HG02870 (cell line): Measurements from ENCODE around the gene SPTBN1.
"Not testable (repeated sequence)": the region's sequence is repeated elsewhere in the genome, so short reads cannot be mapped to it uniquely, and the experiment has no call there.

Source experiments
- ATAC-seq: cut with Tn5 transposase; IDR thresholded peaks from one replicate; pipeline ENCODE4 v1.9.1; 2021; ENCODE audit warnings: mild to moderate bottlenecking, moderate library complexity; ENCODE audit not compliant: unreplicated experiment

SPTBN1 gene

DNA sequence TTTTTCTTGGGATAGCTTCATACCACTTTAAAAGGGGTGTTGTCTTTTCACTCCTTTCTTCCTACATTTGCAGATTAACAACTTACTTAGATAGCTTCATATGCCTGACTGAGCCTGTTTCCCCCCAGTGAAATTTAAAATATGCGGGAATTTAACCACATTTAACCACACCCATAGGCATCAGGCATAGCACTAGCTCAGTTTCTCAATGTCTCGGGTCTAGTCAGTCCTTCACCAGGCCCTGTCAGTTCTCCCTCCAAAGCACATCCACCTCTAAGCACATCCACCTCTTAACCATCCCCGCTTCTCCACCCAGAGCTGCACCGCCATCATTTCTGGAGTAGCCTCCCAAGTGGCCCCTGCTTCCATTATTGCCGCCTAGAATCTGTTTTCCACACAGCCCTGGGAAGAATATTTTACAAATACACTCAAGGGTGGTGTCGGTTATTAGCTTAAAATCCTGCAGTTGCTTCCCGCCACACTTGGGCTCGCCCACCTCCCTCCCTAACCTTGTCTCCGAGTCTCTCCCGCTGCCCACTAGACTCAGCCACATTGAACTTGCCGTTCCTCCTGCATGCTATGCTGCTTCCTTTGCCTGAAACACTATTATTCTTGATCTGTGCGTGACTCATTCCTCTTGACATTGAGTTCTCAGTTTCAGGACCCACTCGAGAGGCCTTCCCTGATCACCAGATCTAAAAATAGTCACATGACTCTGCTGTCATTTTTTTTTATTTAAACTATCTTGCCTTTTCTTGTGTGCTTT lies 68.3 kb downstream of the SPTBN1 start:
- ATAC-seq, result peak; percentile 83

DNA sequence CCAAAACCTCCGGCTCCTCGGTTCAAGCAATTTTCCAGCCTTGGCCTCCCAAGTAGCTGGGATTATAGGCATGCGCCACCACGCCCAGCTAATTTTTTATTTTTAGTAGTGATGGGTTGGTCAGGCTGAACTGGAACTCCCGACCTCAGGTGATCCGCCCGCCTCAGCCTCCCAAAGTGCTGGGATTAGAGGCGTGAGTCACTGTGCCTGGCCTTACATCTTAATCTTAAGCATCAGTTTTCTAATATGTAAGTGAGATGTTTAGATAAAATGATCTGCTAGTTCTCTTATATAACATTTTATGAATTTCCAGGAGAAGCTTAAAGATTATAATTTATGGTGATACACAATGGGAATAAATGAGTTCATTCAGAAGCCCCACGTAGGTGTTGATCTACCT lies 69.2 kb downstream of the SPTBN1 start:
- ATAC-seq, result no peak

DNA sequence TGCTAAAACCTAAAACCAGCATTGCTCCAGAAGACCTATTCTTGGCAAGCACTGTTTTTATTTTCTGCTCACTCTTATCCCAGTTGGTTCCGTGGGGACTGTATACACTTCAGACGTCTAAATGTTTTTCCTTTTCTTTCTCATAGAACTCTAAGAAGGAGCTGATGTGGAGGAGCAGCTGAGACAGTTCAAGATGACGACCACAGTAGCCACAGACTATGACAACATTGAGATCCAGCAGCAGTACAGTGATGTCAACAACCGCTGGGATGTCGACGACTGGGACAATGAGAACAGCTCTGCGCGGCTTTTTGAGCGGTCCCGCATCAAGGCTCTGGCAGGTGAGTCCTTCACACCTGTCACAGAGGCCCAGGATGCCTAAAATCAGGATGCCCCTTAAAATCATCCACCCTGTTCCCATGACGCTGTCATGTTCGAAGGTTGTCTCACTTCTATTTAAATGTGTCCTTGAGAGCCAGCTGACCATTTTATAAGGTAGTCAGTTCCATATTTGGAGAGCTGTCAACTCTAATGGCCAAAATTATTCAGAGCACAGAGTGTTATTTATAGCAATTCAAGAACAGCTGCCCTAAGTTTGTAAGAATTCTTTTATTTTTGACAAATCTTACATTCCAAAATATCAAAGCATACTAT lies 70.2 kb downstream of the SPTBN1 start:
- no peak for ATAC-seq

DNA sequence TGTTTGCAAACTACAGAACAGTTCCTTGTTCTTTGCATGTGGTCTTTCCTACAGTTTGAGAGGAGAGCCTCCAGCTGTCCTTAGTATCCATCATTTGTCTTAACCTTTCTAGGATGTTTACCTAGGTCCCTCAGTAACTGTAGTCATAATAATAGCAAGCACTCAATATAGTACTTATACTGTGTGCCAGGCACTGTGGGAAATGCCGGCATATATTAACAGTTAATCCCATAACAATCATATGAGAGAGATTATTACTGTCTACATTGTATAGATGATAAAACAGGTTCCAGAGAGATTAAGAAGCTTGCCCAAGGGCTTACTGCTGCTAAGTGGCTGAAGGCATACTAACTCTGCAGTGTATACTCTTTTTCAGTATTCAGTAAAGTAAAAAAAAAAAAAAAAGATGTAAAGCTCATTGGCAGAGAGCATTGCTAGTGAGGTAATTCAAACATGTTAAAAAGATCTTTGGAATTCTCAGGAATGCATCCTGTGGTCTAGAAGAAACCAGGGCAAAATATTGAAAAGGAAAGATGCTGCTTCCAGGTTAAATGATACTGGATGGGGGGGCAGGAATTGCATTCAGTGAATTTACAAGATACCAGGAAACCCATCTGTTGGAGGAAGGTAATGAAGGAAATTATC lies 72.3 kb downstream of the SPTBN1 start:
- no peak for ATAC-seq

DNA sequence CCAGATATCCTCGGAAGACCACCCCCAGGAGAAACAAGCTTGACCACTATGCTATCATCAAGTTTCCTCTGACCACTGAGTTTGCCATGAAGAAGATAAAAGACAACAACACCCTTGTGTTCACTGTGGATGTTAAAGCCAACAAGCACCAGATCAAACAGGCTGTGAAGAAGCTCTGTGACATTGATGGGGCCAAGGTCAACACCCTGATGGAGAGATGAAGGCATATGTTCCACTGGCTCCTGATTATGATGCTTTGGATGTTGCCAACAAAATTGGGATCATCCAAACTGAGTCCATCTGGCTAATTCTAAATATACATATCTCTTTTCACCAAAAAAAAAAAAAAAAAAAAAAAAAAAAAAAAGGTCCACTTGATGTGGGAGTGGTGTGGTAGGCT lies 73.4 kb downstream of the SPTBN1 start:
- not testable (repeated sequence) for ATAC-seq

DNA sequence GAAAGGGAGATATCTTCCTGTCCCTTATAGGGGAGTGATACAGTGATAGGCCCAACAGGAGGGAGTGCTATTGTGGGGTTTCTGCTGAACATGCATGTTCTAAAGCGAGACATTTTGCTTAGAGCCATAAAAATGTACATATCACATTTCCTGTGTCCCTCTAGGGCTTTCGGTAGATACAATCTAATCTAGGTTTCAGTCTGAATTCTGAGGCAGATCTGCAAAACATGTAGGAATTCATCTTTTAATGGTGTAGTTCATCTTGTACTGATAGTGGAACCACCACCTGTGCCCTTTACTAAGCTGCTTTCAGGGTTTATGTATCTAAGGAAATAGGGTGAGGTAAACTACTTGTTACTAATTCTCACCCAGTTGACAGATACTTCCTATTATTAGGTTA lies 73.8 kb downstream of the SPTBN1 start:
- ATAC-seq, result peak; percentile 56

DNA sequence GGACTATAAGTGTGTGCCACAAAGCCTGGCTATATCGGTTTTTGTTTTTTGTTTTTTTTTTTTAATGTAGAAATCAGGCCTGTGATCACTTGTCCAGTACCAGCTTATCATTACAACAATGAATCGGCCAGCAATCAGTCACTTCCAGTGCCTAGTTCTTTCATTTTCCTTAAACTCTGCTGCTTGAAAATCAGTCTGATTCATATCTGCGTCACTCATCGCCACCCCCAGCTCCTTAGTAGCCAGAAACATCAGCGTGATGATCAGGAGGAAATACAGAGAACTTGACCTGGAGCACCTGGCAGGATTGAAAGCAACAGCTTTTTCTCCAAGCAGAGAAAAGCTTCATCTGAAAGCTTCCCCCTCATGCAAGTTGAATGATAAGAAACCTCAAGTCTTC lies 75.4 kb downstream of the SPTBN1 start:
- ATAC-seq, result no peak

DNA sequence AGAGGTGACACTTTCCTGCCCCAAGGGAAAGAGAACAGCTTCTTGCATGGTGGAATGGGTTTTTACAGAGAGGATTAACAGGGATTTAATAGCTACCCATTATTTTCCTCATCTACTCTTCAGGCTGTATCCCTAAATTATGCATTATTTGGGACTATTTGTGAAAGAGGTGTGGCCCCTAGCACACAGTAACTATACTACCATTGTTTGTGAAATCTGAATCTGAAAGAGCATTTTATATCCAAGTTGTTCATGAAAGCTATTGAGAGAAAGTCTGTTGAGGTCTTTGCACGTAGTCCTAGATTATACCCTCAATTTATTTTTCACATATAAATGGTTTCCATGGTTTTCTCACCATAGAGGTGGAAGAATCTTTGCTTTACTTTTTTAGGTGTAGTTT lies 78.1 kb downstream of the SPTBN1 start:
- no peak for ATAC-seq

DNA sequence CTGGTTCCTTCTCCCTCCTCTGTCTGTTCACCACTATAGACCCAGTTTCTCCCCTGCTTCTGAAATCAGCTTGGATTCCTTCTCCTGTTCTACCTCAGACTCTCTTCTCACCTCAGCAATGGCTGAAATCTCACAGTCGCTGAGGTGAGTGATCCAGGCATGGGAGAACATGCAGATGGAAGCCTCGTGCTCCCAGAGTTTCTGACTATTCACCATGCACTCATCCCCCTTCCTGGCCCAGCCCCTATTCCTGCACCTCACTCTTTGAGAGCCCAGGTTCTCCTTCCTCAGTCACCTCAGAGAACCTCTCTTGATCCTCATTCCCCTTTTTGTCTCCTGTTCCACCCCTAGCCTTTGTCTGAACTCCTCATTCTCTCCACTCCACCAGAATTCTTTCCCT lies 78.5 kb downstream of the SPTBN1 start:
- ATAC-seq, result no peak

DNA sequence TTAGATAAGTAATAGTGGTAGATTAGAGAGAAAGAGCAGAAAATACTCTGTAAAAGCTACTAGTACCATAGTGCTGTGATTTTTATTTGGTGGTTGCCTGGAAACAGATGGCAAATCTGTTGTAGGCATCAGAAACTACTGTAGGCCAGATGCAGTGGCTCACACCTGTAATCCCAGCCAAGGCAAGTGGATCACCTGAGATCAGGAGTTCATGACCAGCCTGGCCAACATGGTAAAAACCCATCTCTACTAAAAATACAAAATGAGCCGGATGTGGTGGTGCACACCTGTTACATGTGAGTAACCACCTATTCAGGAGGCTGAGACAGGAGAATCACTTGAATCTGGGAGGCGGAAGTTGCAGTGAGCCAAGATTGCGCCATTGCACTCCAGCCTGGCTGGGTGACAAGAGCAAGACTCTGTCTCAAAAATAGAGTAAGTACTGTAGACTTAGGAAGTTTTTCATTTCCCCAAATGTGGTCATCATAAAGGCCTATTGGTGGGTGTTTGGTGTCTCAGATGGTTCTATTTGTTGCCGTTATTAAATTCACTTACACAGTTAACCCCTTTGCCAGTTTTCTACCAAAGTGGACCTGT lies 79.6 kb downstream of the SPTBN1 start:
- peak; percentile 61 for ATAC-seq

DNA sequence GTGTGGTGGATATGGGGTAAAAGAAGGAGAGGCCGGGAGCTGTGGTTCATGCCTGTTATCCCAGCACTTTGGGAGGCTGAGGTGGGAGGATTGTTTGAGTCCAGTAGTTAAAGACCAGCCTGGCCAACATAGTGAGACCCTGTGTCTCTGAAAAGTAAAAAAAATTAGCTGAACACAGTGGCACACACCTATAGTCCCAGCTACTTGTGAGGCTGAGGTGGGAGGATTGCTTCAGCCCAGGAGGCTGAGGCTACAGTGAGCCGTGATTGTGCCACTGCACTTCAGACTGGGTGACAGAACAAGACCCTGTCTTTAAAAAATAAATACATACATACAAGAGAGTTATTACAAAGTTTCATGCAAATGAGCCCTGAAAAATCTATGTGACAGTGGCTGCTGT lies 80.6 kb downstream of the SPTBN1 start:
- no peak for ATAC-seq

DNA sequence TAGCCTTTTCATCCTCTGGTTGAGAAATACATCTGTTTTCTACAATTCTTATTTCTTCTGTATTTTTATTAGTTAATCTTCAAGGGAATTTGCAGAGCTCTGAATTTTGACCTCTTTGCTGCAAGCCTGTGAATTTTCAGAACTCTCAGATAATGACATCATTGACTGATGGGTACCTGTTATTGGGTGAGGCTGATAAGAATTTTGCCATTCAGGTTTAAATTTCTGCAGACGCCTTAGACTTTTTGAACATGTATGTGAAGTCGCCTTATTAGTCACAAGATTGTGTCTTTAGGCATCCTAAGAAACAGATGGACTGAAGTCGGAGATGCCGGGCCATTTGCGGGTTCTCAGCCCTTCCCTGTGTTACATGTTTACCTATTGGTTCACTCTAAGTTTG lies 82.4 kb downstream of the SPTBN1 start:
- no peak for ATAC-seq

DNA sequence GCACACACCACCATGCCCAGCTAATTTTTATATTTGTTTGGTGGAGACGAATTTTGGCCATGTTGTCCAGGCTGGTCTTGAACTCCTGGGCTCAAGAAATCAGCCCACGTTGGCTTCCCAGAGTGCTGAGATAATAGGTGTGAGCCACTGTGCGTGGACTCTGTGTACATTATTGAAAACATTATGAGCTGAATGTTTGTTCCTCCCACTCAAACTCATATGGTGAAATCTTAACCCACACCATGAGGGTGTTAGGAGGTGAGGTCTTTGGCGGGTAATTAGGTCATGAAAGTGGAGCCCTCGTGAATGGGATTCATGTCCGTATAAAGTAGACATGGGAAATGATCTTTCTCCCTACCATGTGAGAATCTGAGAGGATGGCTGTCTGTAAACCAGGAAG lies 83.6 kb downstream of the SPTBN1 start:
- ATAC-seq, result no peak

DNA sequence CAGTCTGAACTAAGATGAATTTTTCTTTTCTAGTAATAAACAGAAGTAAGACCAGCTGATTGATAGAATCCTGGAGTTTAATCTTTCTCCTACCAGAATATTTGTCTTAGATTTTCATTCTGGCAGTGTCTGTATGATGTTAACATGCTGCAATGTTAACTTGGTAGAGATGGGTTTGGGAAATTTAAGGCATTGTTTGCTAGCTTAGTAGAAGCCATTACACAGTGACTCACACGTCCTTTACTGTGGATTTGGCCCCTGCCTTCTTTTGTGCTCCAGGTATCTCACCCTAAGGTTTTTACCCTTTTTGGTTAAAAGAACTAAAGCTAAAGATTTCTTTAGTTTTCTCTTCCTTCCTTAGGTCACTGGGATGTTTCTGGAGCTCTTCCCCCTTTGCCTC lies 84.1 kb downstream of the SPTBN1 start:
- no peak for ATAC-seq

DNA sequence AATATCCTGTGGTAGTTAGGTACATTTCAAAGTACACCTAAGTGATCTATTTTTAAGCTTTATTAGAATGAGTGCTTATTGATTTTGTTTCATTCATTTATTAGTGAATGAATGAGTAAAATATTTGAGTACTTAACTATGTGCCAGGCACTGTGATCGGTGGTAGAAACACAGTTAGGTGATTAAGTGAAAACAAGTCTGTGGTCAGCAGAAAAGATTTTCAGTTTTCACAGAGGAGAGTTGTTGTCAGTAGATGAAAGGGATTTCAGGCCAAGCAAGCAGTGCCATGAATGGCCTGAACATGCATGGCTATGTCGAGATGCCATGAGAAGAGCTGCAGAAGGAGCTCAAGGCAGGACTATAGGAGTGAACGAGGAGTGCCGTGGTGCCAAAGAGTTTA lies 85.9 kb downstream of the SPTBN1 start:
- no peak for ATAC-seq

DNA sequence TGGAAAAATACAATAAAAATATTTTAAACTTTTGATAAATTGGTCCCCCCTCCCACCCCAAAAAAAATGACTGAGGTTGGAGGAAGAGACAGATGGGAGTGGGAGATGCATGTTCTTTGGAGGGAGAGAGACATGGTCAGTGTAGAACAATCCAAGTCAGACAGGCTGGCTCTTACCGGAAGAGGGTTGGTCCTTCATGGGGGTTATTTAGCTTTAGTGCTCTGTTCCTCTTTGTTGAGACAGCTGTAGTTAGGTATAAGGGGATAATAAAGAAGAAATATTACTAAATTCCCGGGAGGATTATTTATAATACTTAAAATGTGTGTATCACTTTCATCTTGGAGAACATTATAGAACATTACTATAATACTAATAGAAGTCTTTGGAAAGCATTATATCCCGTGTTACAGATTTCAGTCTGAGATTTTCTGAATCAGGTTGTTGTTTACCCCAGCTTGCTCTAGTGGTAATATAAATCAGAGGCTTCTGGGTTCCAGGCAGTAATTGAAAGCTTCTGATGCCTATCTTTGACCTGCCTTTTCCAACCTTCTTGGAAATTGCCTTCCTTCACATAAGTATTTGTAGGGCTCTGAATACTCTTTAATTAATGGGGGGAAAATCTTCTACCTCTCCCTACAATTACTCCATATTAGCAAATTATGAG lies 87.7 kb downstream of the SPTBN1 start:
- no peak for ATAC-seq

DNA sequence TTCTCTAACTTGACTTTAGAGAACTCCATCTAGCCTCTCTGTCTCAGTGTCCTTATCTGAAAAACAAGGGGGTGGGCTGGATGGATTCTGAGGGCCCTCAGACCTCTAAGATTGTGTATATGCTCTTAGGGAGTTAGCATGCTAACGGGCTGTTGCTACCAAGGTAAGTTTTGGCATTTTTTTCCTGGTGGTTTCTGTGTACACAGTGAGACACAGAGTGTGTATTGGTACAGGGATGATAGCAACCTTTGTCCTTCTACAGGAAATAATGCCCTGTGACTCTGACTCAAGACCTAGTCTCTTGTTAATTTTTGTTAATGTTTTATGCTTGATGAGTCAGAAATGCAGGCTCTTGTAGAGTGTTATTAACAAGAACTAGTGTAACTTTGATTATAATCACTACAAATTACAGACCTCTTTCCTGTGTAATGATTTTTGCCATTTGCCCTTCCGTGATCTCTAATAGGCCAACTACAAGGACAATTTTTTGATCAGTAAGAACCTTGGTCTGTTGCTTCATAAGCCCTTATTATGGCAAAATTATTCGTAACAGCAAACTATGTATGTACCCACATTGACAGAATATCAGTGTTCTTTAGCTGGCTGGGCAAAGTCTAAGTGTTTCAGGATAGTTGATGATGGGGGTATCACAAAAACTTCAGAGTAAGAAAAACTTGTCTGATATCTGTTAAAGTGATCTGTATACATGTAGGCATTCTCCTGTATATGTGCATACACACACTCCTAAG lies 89.7 kb downstream of the SPTBN1 start:
- ATAC-seq, result no peak

DNA sequence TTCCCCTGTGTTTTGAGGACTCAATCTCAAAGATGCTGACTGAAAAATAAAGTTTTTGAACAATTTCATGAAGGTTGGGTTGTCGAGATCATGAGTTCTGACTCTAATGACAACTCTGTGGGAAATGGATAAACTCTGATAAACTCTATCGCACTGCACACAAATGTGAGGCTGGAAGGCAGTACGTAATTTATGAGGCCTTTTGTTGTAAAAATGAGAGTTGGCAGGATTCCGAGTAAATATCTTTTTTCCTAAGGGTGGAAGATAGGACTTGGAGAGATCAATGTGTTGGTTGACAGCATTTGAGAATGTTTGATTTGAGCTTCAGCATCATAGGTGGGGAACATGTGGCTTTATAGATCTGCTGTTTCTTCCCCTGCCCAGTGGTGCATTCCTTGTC lies 90.4 kb downstream of the SPTBN1 start:
- ATAC-seq, result no peak

DNA sequence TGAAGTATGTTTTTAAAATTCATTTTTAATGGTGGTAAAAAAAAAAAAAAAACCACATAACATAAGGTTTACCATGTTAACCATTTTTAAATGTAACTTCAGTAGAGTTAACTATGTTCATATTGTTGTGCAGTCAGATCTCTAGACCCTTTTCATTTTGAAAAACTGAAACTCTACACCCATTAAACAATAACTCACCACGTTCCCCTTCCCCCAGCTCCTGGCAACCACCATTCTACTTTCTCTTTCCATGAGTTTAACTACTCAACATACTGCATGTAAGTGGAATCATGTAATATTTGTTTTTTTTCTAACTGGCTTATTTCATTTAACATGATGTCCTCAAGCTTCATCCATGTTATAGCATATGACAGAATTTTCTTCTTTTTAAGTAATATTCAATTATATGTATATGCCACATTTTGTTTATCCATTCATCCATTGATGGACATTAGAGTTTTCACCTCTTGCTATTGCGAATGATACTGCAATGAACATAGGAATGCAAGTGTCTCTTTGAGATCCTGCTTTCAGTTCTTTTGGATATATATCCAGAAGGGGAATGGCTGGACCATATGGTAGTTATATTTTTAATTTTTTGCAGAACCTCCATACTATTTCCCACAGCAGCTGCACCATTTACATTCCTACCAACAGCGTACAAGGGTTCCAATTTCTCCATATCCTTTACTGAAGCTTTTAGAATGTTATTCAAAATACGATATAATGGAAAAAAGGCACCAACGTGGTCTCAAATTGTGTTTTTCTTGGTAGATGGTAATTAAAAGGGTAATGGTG lies 91.0 kb downstream of the SPTBN1 start:
- ATAC-seq, result peak; percentile 46

DNA sequence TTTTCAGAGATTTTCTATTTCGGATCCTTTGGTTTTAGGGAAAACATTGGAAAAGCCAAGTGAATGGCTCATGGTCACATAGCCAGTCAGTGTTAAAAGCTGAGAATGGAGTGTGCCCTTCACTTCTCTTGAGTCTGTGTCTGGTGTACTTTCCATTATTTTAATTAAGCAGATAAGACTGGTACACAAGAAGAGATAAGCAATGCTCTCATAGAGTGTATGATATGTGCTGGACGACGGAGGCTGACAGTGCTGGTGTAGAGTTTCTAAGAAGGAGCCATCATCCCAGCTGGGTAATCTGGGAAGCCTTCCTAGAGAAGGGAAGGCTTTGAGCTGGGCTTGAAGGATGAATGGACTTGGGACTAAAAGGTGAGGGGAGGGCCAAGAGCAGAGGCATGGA lies 93.3 kb downstream of the SPTBN1 start:
- no peak for ATAC-seq
